ENCODE measurements around the gene IMMP1L. TPM values are rescaled to one million over a fixed set of nuclear protein-coding genes. Genes with fewer than 3 reads are reported as not detected.

IMMP1L gene
- total RNA-seq, 1 donor from 2014 or later, result 17.2 TPM

DNA sequence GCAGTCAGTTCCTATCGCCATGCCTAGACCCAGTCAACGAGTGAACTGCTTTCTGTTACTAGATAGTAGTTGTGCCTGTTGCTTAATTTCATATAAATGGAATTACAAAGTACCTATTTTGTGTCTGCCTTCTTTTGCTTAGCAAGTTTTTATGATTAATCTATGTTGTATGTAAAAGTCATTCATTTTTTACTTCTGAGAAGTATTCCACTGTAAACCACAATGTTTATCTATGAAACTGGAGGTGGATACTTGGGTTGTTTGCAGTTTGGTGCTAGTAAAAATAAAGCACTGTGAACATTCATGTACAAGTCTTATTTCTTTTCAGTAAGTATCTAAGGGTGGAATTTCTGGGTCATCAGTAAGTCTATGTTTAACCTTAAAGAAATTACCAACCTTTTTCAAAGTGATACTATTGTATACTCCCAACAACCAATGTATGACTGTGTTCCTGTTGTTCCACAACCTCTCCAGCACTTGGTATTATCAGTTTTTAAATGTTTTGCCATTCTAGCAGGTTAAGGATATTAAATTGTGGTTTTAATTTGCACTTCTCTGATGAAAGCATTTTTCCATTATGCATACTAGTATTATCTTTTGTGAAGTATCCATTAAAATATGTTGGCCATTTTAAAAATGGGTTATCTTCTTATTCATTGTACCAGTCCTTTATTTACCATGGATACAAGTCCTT lies 71.5 kb downstream of the IMMP1L start:
- Histone ChIP-seq H3K4me2 (ENCODE audit: low read length) (peak overlapping the region; percentile 5), H3K27me3 (ENCODE audit: insufficient read depth, low read length) (no peaks in the 10 kb centered on the region), H3K36me3 (ENCODE audit: insufficient read depth, low read length) (no peaks in the 10 kb centered on the region), H3K79me2 (ENCODE audit: insufficient read depth, low read length) (no peaks in the 10 kb centered on the region), H4K20me1 (ENCODE audit: insufficient read depth, low read length) (no peaks in the 10 kb centered on the region), H2AFZ (ENCODE audit: low read depth, low read length) (no peak overlapping the region), H3K4me3 (ENCODE audit: insufficient read depth, low read depth, low read length) (no peak overlapping the region), H3K27ac (ENCODE audit: low read depth, low read length) (peak overlapping the region; percentile 67), H3K4me1 (ENCODE audit: insufficient read depth, low read length) (no peaks in the 10 kb centered on the region), H3K9me3 (ENCODE audit: insufficient read depth, low read depth, low read length) (no peaks in the 10 kb centered on the region), H3K9ac (ENCODE audit: low read length) (no peak overlapping the region)
- DNase-seq (ENCODE audit: low read depth), result peak; percentile 81
- Mint-ChIP-seq H3K4me3 (ENCODE audit: unreplicated experiment) (no peak overlapping the region), H3K27ac (ENCODE audit: unreplicated experiment) (no peak overlapping the region), H3K4me1 (ENCODE audit: low read depth, unreplicated experiment) (peaks cover 5% of the 10 kb centered on the region), H3K9me3 (ENCODE audit: unreplicated experiment) (no peaks in the 10 kb centered on the region), H3K27me3 (ENCODE audit: low read depth, unreplicated experiment) (no peaks in the 10 kb centered on the region), H3K36me3 (ENCODE audit: low read depth, unreplicated experiment) (no peaks in the 10 kb centered on the region)
- peak; percentile 68 for FAIRE-seq
- TF ChIP-seq, protein P1, sequence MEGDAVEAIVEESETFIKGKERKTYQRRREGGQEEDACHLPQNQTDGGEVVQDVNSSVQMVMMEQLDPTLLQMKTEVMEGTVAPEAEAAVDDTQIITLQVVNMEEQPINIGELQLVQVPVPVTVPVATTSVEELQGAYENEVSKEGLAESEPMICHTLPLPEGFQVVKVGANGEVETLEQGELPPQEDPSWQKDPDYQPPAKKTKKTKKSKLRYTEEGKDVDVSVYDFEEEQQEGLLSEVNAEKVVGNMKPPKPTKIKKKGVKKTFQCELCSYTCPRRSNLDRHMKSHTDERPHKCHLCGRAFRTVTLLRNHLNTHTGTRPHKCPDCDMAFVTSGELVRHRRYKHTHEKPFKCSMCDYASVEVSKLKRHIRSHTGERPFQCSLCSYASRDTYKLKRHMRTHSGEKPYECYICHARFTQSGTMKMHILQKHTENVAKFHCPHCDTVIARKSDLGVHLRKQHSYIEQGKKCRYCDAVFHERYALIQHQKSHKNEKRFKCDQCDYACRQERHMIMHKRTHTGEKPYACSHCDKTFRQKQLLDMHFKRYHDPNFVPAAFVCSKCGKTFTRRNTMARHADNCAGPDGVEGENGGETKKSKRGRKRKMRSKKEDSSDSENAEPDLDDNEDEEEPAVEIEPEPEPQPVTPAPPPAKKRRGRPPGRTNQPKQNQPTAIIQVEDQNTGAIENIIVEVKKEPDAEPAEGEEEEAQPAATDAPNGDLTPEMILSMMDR (IDR thresholded peaks at IDR 0.05; ENCODE audit: insufficient read depth, low read depth, low read length), result no peak
- TF ChIP-seq EZH2 (IDR thresholded peaks at IDR 0.05; ENCODE audit: insufficient read depth, low read length), result no peak

DNA sequence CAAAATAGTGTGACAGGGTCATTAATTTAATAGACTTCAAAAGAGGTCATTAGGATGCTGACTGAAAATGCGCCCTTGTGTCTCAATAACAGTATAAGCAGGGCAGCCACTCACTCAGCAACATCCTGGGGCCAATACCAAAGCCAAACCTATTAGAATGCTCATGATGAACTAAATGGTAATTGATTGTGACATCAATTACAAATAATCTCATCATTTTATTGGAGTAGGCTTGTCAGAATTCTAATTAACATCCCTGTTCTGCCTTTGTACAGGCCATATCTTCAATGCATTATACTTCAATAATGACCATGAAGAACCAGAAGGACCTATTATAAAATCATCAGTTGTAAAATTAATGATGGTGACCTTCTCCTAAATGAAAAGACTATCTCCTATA lies 75.6 kb downstream of the IMMP1L start:
- no peak for FAIRE-seq
- Histone ChIP-seq H3K4me2 (ENCODE audit: low read length) (no peak overlapping the region), H3K27me3 (ENCODE audit: insufficient read depth, low read length) (no peaks in the 10 kb centered on the region), H4K20me1 (ENCODE audit: insufficient read depth, low read length) (no peaks in the 10 kb centered on the region), H3K27ac (ENCODE audit: low read depth, low read length) (no peak overlapping the region), H3K36me3 (ENCODE audit: insufficient read depth, low read length) (no peaks in the 10 kb centered on the region), H3K9ac (ENCODE audit: low read length) (no peak overlapping the region), H3K4me1 (ENCODE audit: insufficient read depth, low read length) (no peaks in the 10 kb centered on the region), H2AFZ (ENCODE audit: low read depth, low read length) (no peak overlapping the region), H3K9me3 (ENCODE audit: insufficient read depth, low read depth, low read length) (no peaks in the 10 kb centered on the region), H3K4me3 (ENCODE audit: insufficient read depth, low read depth, low read length) (no peak overlapping the region), H3K79me2 (ENCODE audit: insufficient read depth, low read length) (no peaks in the 10 kb centered on the region)
- no peaks in the 10 kb centered on the region for H3K27me3 Mint-ChIP-seq (ENCODE audit: low read depth, unreplicated experiment)
- DNase-seq (ENCODE audit: low read depth), result no peak
- H3K27ac Mint-ChIP-seq (ENCODE audit: unreplicated experiment), result no peak overlapping the region
- H3K4me1 Mint-ChIP-seq (ENCODE audit: low read depth, unreplicated experiment), result peaks cover 5% of the 10 kb centered on the region
- no peak overlapping the region for H3K4me3 Mint-ChIP-seq (ENCODE audit: unreplicated experiment)
- H3K36me3 Mint-ChIP-seq (ENCODE audit: low read depth, unreplicated experiment), result peaks cover 2% of the 10 kb centered on the region
- no peaks in the 10 kb centered on the region for H3K9me3 Mint-ChIP-seq (ENCODE audit: unreplicated experiment)
- no peak for TF ChIP-seq EZH2 (IDR thresholded peaks at IDR 0.05; ENCODE audit: insufficient read depth, low read length)
- TF ChIP-seq, protein P1 (IDR thresholded peaks at IDR 0.05; ENCODE audit: insufficient read depth, low read depth, low read length), result no peak

DNA sequence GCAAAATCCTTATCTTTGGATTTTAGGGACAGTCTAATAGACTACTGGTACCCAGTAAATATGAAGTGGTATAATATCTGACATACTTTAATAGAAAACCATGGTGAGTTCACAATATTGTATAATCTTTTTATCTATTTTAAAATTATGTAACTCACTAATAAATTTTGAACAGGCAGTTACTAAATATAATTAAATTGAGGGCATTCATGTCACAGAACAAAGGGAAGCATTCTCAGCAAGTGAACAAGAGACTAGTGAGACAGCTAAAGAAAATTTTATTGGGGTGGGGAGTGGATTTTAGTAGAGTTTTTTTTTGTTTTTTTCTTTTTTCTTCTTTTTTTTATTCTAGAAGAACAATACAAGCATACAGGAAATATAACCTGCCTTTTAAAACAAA lies 84.8 kb downstream of the IMMP1L start:
- H3K27ac Mint-ChIP-seq (ENCODE audit: unreplicated experiment), result no peak overlapping the region
- H3K9me3 Mint-ChIP-seq (ENCODE audit: unreplicated experiment), result no peaks in the 10 kb centered on the region
- no peak overlapping the region for H3K27ac ChIP-seq (ENCODE audit: low read depth, low read length)
- H3K4me1 ChIP-seq (ENCODE audit: insufficient read depth, low read length), result no peaks in the 10 kb centered on the region
- peaks cover 2% of the 10 kb centered on the region for H3K4me1 Mint-ChIP-seq (ENCODE audit: low read depth, unreplicated experiment)
- no peak overlapping the region for H3K9ac ChIP-seq (ENCODE audit: low read length)
- FAIRE-seq, result no peak
- H3K4me3 ChIP-seq (ENCODE audit: insufficient read depth, low read depth, low read length), result no peak overlapping the region
- H3K27me3 ChIP-seq (ENCODE audit: insufficient read depth, low read length), result no peaks in the 10 kb centered on the region
- no peaks in the 10 kb centered on the region for H3K9me3 ChIP-seq (ENCODE audit: insufficient read depth, low read depth, low read length)
- no peaks in the 10 kb centered on the region for H3K36me3 ChIP-seq (ENCODE audit: insufficient read depth, low read length)
- H3K79me2 ChIP-seq (ENCODE audit: insufficient read depth, low read length), result no peaks in the 10 kb centered on the region
- H3K4me3 Mint-ChIP-seq (ENCODE audit: unreplicated experiment), result no peak overlapping the region
- H3K27me3 Mint-ChIP-seq (ENCODE audit: low read depth, unreplicated experiment), result no peaks in the 10 kb centered on the region
- peaks cover 2% of the 10 kb centered on the region for H3K36me3 Mint-ChIP-seq (ENCODE audit: low read depth, unreplicated experiment)
- H3K4me2 ChIP-seq (ENCODE audit: low read length), result no peak overlapping the region
- H2AFZ ChIP-seq (ENCODE audit: low read depth, low read length), result no peak overlapping the region
- no peaks in the 10 kb centered on the region for H4K20me1 ChIP-seq (ENCODE audit: insufficient read depth, low read length)
- TF ChIP-seq, protein P1 (IDR thresholded peaks at IDR 0.05; ENCODE audit: insufficient read depth, low read depth, low read length), result no peak
- TF ChIP-seq EZH2 (IDR thresholded peaks at IDR 0.05; ENCODE audit: insufficient read depth, low read length), result no peak
- DNase-seq (ENCODE audit: low read depth), result no peak

Data from astrocyte (in vitro differentiated cells and primary cell).